ENCODE measurements around the gene PTPRD. TPM values are rescaled to one million over a fixed set of nuclear protein-coding genes. Genes with fewer than 3 reads are reported as not detected.
A peak's percentile ranks its signal among the peaks of the same experiment; 100 is the strongest.

PTPRD gene
- total RNA-seq, 1 experiment from 2014 or later: 79.4 TPM

DNA sequence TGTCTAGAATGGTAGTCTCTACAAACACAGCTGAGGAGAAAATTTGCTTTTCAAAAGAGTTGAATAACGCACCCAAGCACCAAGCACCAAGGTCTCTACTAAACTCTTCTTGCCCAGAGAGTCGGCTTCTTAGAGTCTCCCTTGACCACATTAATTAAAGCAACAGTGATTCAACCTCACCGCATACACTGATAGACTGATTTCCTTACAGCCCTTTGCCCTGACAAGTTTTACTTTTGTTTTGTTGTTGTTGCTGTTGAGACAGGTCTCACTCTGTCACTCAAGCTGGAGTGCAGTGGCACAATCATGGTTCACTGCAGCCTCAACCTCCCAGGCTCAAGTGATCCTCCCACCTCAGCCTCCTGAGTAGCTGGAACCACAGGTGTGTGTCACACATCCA lies 1777.5 kb downstream of the PTPRD start:
- no peaks in the 10 kb centered on the region for H3K4me1 ChIP-seq
- no peaks in the 10 kb centered on the region for H3K27me3 ChIP-seq
- no peak for DNase-seq
- no peak overlapping the region for H3K4me3 ChIP-seq
- peaks cover 6% of the 10 kb centered on the region; the same call in 1 of the 2 replicates for H3K36me3 ChIP-seq
- no peaks in the 10 kb centered on the region; the same call in 1 of the 2 replicates for H3K9me3 ChIP-seq (replicated peaks)
- no peak overlapping the region for H3K27ac ChIP-seq

DNA sequence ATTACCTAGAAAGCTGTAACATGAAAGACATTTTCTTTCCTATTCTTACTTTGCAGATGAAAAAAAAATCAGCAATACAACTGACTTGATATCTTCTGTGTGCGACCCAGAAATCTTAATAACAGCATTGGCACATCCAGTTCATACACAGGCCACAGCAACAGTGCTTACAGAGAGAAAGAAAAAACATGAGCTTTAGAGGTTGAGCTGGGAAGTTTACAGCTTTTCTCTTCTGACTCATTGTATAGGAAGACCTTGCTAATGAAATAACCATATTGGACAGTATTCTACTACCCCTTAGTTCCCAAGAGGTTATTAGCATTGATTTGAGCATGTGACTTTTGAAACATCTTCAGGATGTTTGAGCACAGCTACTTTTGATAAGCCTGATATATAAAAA lies 1779.8 kb downstream of the PTPRD start:
- Histone ChIP-seq H3K27ac (no peak overlapping the region), H3K9me3 (replicated peaks) (no peaks in the 10 kb centered on the region; the same call in 1 of the 2 replicates), H3K27me3 (no peaks in the 10 kb centered on the region), H3K4me3 (no peak overlapping the region), H3K4me1 (no peaks in the 10 kb centered on the region), H3K36me3 (peaks cover 1% of the 10 kb centered on the region; the same call in 1 of the 2 replicates)
- no peak for DNase-seq

DNA sequence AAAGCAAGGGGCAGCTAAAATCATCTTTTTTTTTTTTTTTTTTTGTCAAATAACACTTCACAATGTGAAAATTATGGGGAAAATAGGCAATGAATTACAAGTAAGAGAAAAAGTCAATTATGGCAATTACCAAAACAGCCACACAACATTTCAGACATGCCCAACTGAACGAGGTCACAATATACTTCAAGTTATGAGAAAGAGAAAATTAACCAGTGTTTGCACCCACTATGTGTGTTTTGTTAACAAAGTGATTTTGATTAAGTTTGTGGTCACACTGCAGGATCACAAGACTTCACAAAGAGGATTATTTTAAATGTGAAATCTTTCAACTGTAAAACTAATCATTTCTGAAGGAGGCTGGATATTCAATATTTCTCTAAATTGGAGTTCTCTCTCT lies 1780.4 kb downstream of the PTPRD start:
- DNase-seq: no peak
- peaks cover 3% of the 10 kb centered on the region; the same call in 1 of the 2 replicates for H3K36me3 ChIP-seq
- no peaks in the 10 kb centered on the region for H3K27me3 ChIP-seq

DNA sequence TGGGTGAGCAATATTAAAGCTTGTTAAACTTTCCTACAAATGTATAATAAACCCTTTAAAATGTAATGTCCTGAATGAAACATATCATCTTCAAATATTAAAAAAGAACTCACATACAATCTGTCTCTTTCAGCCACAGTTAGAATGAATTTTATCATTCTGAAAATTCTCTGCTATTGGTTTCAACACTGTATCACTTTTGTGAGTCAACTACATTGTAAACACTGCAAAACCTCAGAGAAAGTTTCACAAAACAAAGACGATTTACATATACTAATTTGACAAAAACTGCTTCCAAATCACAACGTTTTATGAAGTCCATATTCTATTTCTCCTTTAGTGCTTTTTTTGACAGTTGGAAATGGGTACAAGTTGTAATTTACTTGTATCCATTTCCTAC lies 1781.2 kb downstream of the PTPRD start:
- no peak overlapping the region for H3K27ac ChIP-seq
- DNase-seq: no peak
- no peaks in the 10 kb centered on the region for H3K4me1 ChIP-seq
- H3K9me3 ChIP-seq (replicated peaks): no peaks in the 10 kb centered on the region; the same call in 1 of the 2 replicates
- no peaks in the 10 kb centered on the region for H3K27me3 ChIP-seq
- H3K36me3 ChIP-seq: peaks cover 3% of the 10 kb centered on the region; the same call in 1 of the 2 replicates
- H3K4me3 ChIP-seq: no peak overlapping the region

More for the DNA sequence above, 1780.4 kb downstream of the PTPRD start:
- H3K4me1 ChIP-seq: no peaks in the 10 kb centered on the region
- no peaks in the 10 kb centered on the region; the same call in 1 of the 2 replicates for H3K9me3 ChIP-seq (replicated peaks)
- no peak overlapping the region for H3K4me3 ChIP-seq
- no peak overlapping the region for H3K27ac ChIP-seq

DNA sequence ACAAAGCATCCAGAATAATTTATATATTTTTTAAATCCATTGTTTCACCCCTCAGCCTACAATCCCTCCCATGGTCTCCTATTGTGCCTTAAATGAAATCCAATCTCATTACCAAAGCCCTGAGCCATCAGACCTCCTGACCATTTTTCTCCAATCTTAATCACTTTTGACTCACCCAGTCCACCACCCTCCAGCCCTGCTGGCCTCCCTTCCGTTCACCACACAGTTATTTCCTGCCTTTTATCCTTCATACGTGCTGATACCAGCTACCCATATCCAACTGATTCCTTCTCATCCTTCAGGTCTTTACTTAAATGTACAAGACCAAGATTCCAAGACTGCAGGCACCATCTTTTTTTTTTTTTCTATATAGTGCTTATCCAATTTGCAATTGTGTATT lies 1786.5 kb downstream of the PTPRD start:
- Histone ChIP-seq H3K9me3 (replicated peaks) (no peaks in the 10 kb centered on the region; the same call in 1 of the 2 replicates), H3K27ac (no peak overlapping the region), H3K4me3 (no peak overlapping the region), H3K27me3 (no peaks in the 10 kb centered on the region), H3K4me1 (peaks cover 16% of the 10 kb centered on the region), H3K36me3 (peaks cover 6% of the 10 kb centered on the region; the same call in 1 of the 2 replicates)
- DNase-seq: no peak

DNA sequence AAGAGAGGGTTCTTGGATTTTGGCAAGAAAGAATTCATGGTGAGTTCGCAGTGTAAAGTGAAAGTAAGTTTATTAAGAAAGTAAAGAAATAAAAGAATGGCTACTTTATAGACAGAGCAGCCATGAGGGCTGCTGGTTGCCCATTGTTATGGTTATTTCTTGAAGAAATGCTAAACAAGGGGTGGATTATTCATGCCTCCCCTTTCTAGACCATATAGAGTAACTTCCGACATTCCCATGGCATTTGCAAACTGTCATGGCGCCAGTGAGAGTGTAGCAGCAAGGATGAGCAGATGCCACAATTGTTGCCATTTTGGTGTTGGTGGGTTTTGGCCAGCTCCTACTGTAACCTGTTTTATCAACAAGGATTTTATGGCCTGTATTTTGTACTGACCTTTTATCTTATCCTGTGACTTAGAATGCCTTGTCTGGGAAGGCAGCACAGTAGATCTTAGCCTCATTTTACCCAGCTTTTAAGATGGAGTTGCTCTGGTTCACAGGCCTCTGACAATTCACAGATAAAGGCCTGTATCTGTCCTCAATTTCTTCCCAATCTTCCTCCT lies 1787.1 kb downstream of the PTPRD start:
- no peaks in the 10 kb centered on the region for H3K27me3 ChIP-seq
- peaks cover 16% of the 10 kb centered on the region for H3K4me1 ChIP-seq
- H3K9me3 ChIP-seq (replicated peaks): no peaks in the 10 kb centered on the region
- no peak overlapping the region for H3K4me3 ChIP-seq
- H3K27ac ChIP-seq: no peak overlapping the region
- peaks cover 6% of the 10 kb centered on the region; the same call in 1 of the 2 replicates for H3K36me3 ChIP-seq
- no peak for DNase-seq

DNA sequence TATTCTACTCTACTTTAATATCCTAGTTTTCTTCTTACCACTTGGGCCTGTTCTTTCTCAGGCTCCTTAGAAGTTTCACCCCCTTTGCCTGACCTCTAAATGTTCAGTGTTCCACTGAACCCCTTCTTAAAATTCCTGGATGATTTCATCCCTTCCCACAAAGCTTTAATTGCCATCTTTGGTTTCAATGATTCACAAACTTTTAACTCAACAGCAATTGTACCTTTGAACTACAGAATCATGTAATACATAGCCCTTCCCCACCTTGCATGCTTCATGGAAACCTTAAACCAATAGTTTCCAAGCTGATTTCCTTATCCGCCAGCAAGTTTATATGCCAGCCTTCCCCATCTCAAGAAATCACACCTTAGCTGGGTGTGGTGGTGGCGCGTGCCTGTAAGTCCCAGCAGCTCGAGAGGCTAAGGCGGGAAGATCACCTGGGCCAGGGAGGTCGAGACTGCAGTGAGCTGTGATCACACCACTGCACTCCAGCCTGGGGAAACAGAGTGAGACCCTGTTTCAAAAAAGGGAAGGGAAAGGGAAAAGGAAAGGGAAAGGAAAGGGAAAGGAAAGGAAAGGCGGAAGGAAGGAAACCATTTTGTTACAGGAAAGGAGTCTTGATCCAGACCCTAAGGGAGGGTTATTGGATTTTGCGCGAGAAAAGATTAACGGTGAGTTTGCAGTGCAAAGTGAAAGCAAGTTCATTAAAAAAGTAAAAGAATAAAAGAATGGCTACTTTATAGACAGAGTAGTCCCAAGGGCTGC lies 1789.5 kb downstream of the PTPRD start:
- H3K4me3 ChIP-seq: no peak overlapping the region

DNA sequence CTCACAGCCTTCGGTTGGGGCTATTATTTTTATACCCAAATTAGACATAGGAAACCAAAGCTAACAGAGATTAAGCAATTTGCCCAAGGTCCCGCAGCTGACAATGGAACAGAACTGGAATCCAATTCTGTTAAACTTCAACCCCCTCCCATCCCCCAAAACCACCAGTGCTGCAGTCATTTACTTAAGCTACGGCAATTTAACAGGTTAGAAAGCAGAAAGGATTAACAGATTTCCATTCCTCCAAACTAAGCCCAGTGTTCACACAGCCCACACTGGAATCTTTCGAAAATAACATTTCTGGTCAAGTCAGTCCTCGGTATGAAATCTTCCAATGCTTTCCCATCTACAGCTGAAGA lies 1790.2 kb downstream of the PTPRD start:
- Histone ChIP-seq H3K36me3 (peaks cover 3% of the 10 kb centered on the region; the same call in 1 of the 2 replicates), H3K9me3 (replicated peaks) (no peaks in the 10 kb centered on the region), H3K4me1 (peaks cover 16% of the 10 kb centered on the region), H3K4me3 (no peak overlapping the region), H3K27ac (peak overlapping the region; percentile 13; the same call in 1 of the 2 replicates), H3K27me3 (no peaks in the 10 kb centered on the region)
- no peak for DNase-seq

More for the DNA sequence above, 1789.5 kb downstream of the PTPRD start:
- Histone ChIP-seq H3K4me1 (peaks cover 16% of the 10 kb centered on the region), H3K27ac (peak overlapping the region; percentile 13; the same call in 1 of the 2 replicates), H3K27me3 (no peaks in the 10 kb centered on the region), H3K36me3 (peaks cover 6% of the 10 kb centered on the region; the same call in 1 of the 2 replicates), H3K9me3 (replicated peaks) (no peaks in the 10 kb centered on the region)
- DNase-seq: no peak

DNA sequence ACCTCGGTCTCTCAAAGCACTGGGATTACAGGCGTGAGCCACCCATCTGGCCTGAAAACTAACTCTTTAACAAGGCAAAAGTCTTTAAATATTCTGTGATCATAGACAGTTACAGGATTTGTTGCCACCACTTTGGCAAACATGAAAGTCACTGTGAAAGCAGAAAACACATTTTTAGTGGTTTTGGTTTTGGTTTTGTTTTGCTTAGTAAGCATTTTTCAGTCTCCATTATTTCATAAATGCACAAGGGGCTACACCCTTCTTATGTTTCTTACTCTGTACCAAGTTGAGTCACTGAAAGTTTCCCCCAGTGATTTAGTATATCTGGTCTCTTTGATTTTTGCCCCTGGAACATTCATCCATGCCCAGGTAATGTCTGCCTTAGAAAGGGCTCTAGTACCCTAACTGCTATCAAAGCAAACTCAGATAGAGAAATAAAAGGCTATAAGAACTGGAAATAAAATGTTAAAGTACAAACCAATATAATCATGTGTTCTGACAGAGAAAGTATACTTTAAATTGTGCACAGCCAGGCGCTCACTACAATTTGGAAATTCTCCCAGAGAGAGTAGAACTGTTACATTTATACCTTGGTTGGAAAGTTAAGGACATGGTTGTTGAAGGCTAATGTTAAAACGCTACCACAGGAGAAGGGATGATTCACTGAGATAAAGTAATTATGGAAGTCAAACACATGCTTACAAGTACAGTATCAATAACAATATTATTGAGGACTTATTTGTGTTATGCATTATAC lies 1790.7 kb downstream of the PTPRD start:
- Histone ChIP-seq H3K36me3 (peaks cover 3% of the 10 kb centered on the region; the same call in 1 of the 2 replicates), H3K27ac (no peak overlapping the region), H3K9me3 (replicated peaks) (no peaks in the 10 kb centered on the region), H3K4me1 (peaks cover 18% of the 10 kb centered on the region), H3K4me3 (no peak overlapping the region), H3K27me3 (no peaks in the 10 kb centered on the region)
- no peak for DNase-seq

DNA sequence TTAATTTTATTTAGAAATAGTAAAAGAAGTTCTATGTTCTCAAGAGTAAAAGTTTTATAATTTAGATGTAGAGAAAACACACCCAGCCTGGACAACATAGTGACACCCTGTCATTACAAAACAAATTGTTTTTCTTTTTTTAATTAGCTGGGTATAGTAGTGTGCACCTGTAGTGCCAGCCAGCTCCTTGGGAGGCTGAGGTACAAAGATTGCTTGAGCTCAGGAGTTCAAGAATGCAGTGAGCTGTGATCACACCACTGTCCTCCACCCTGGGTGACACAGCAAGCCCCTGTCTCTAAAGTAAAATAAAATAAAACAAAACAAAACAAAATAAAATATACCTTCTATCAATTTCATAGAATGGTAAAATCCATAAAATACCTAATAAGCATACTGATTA lies 1795.5 kb downstream of the PTPRD start:
- Histone ChIP-seq H3K9me3 (replicated peaks) (no peaks in the 10 kb centered on the region), H3K4me3 (no peak overlapping the region), H3K4me1 (peaks cover 21% of the 10 kb centered on the region), H3K27ac (no peak overlapping the region), H3K27me3 (no peaks in the 10 kb centered on the region), H3K36me3 (no peaks in the 10 kb centered on the region; the same call in 1 of the 2 replicates)
- no peak for DNase-seq

DNA sequence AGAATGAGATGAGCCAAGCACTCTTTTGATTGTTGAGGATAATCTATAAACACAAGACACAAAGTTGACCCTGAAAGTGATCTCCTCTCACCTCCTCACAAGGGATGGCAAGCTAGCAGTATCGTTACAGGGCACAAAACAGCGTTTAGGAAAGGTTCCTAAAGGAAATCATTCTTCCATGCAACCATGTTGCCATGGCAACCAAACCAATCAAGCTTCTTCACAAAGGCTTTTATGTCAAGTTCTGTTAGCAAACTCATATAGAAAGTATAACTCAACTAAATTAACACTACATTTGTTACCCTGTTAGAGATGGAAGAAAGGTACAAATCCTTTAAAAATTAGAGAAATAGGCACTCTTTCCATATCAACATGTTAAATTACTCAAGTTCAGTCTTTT lies 1796.4 kb downstream of the PTPRD start:
- H3K4me1 ChIP-seq: peaks cover 17% of the 10 kb centered on the region
- DNase-seq: no peak
- no peak overlapping the region for H3K27ac ChIP-seq
- no peaks in the 10 kb centered on the region for H3K9me3 ChIP-seq (replicated peaks)
- H3K4me3 ChIP-seq: no peak overlapping the region
- no peaks in the 10 kb centered on the region; the same call in 1 of the 2 replicates for H3K36me3 ChIP-seq
- no peaks in the 10 kb centered on the region for H3K27me3 ChIP-seq

DNA sequence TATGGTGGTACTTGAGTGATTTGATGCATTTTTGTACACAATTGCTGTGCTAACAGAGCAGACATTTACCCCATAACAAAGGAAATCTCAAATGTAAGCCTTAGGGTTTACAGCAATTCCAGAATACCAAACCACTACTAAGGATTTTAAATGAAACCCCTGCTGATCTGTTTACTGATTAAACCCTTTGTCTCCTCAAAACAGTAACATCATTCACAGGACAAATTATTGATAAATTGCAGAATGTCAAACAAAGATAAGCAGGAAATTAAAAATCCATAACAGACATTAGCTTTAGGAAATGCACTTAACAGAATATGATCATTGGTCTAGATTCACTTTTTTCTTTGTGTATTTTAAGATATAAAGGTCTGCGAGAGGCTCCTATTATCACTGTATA lies 1796.9 kb downstream of the PTPRD start:
- Histone ChIP-seq H3K27me3 (no peaks in the 10 kb centered on the region), H3K27ac (no peak overlapping the region), H3K9me3 (replicated peaks) (no peaks in the 10 kb centered on the region), H3K36me3 (no peaks in the 10 kb centered on the region; the same call in 1 of the 2 replicates), H3K4me1 (peaks cover 19% of the 10 kb centered on the region), H3K4me3 (no peak overlapping the region)
- DNase-seq: no peak

DNA sequence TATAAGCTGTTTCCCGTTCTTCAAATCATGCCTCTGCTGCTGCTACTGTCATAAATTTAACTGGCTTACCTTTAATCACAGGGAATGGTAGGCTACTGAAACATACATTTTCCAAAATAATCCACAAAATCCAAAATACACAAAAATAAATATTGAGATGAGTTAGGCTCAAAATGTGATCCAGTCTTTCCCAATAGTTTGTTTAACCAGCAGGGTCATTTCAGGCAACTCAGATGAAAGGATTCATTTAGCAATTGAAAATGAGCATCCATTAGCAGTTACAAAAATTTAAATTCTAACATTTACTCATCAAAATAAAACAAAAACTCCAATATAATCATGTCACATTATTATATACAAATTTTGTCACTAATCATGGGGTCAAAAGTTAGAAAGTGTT lies 1797.6 kb downstream of the PTPRD start:
- no peaks in the 10 kb centered on the region for H3K9me3 ChIP-seq (replicated peaks)
- no peak overlapping the region for H3K27ac ChIP-seq
- no peaks in the 10 kb centered on the region; the same call in none of the 2 replicates for H3K36me3 ChIP-seq
- DNase-seq: no peak
- H3K4me3 ChIP-seq: no peak overlapping the region
- no peaks in the 10 kb centered on the region for H3K27me3 ChIP-seq
- H3K4me1 ChIP-seq: peaks cover 26% of the 10 kb centered on the region

DNA sequence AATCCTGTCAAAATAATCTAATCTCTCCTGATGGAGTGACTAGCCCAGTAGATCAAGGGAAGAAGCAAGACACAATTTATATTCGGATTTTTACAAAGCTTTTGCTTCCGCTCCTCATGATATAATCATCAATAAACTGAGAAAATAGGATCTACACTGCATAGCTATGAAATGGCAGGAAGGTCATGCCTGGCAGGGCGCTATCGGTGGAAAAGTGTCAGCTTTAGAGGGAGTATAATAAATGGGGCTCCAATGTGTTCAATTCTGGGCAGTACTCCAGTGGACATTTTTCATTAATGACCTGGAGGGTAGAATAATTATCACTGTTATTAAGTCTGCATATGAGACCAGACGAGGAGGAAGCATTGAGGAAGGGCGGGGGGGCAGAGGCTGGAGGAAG lies 1799.9 kb downstream of the PTPRD start:
- H3K36me3 ChIP-seq: no peaks in the 10 kb centered on the region; the same call in 1 of the 2 replicates
- H3K9me3 ChIP-seq (replicated peaks): no peaks in the 10 kb centered on the region
- DNase-seq: no peak
- no peak overlapping the region for H3K4me3 ChIP-seq
- peaks cover 46% of the 10 kb centered on the region for H3K4me1 ChIP-seq
- H3K27ac ChIP-seq: no peak overlapping the region
- no peaks in the 10 kb centered on the region for H3K27me3 ChIP-seq

DNA sequence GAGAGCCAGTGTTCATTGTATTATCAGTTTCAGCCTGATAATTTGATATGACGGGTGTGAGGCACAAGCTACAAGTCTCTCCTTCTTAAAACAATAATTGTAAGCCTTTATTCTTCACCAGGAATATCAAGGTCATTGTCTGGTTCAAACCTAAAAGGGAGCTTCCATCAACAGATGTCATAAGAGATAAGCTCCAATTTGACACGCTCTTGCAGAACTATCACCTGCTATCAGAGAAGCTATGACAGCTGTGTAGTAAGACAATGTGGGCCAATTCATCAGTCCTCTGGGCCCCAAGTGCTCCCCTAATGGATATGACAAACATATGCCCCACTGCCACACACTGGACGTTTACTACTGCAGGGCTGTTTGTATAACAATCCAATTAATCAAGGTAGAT lies 1803.1 kb downstream of the PTPRD start:
- H3K27me3 ChIP-seq: no peaks in the 10 kb centered on the region
- no peaks in the 10 kb centered on the region for H3K9me3 ChIP-seq (replicated peaks)

More for the DNA sequence above, 1803.1 kb downstream of the PTPRD start:
- peak overlapping the region; percentile 95 for H3K27ac ChIP-seq
- peak; percentile 87 to 97 for DNase-seq
- H3K36me3 ChIP-seq: peaks cover 2% of the 10 kb centered on the region; the same call in 1 of the 2 replicates
- H3K4me1 ChIP-seq: peaks cover 30% of the 10 kb centered on the region
- H3K4me3 ChIP-seq: no peak overlapping the region
